ENCODE data around the gene GPBP1L1.
"Not testable (repeated sequence)": the region's sequence is repeated elsewhere in the genome, so short reads cannot be mapped to it uniquely, and the experiment has no call there.

Gene GPBP1L1

DNA sequence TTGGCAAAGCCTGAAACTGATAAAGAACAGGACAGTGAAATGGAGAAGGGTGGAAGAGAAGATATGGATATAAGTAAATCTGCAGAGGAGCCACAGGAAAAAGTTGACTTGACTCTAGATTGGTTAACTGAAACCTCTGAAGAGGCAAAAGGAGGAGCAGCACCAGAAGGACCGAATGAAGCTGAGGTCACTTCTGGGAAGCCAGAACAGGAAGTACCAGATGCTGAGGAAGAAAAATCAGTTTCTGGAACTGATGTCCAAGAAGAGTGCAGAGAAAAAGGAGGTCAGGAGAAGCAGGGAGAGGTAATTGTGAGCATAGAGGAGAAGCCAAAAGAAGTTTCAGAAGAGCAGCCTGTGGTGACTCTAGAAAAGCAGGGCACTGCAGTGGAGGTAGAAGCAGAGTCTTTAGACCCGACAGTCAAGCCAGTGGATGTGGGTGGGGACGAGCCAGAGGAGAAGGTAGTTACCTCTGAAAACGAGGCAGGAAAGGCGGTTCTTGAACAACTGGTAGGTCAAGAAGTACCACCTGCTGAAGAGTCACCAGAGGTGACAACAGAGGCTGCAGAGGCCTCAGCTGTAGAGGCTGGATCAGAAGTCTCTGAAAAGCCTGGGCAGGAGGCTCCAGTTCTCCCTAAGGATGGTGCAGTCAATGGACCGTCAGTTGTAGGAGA lies 78.8 kb downstream of the GPBP1L1 start:
- no peaks in the 10 kb centered on the region for H3K4me1 ChIP-seq (ENCODE audit: control insufficient read depth, insufficient read depth, low read length)
- peaks cover 42% of the 10 kb centered on the region for H3K36me3 ChIP-seq (ENCODE audit: control insufficient read depth, insufficient read depth, low read length)
- H3K9me3 ChIP-seq (ENCODE audit: control insufficient read depth, insufficient read depth, low read length) = no peaks in the 10 kb centered on the region
- H3K9ac ChIP-seq (ENCODE audit: low read depth, low read length) = no peak overlapping the region
- no peak overlapping the region for H3K4me3 ChIP-seq (ENCODE audit: low read depth, low read length)
- H3K27me3 ChIP-seq (ENCODE audit: control insufficient read depth, insufficient read depth, low read length) = no peaks in the 10 kb centered on the region

DNA sequence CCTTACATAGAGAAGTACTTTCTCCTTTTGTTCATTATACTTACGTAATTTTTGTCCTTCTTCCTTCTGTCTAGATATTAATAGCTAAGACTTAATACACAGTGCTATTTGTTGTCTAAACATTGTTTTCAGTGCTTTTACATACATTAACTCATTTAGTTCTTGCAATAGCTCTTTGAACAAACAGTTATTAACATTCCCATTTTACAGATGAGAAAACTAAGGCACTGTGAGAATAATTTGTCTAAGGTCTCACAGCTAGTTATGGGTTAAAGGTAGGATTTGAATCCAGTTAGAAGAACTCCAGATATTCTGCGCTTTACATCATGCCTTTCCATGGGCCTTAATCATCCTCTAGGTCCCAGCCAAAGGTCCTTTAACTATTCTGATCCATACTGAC lies 82.1 kb downstream of the GPBP1L1 start:
- no peaks in the 10 kb centered on the region for H3K9me3 ChIP-seq (ENCODE audit: control insufficient read depth, insufficient read depth, low read length)
- H3K36me3 ChIP-seq (ENCODE audit: control insufficient read depth, insufficient read depth, low read length) = peaks cover 30% of the 10 kb centered on the region
- no peak overlapping the region for H3K9ac ChIP-seq (ENCODE audit: low read depth, low read length)
- no peak overlapping the region for H3K4me3 ChIP-seq (ENCODE audit: low read depth, low read length)
- no peaks in the 10 kb centered on the region for H3K4me1 ChIP-seq (ENCODE audit: control insufficient read depth, insufficient read depth, low read length)
- H3K27me3 ChIP-seq (ENCODE audit: control insufficient read depth, insufficient read depth, low read length) = no peaks in the 10 kb centered on the region

DNA sequence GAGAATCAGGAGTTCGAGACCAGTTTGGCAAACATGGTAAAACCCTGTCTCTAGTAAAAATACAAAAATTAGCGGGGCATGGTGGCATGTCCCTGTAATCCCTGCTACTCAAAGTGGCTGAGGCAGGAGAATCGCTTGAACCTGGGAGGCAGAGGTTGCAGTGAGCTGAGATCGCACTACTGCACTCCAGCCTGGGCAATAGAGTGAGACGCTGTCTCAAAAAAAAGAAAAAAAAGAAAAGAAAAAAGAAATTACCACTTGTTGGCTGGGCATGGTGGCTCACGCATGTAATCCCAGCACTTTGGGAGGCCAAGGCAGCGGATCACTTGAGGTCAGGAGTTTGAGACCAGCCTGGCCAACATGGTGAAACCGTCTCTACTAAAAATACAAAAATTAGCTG lies 89.6 kb downstream of the GPBP1L1 start:
- not testable (repeated sequence) for H3K4me1 ChIP-seq (ENCODE audit: control insufficient read depth, insufficient read depth, low read length); H3K9ac ChIP-seq (ENCODE audit: low read depth, low read length); H3K27me3 ChIP-seq (ENCODE audit: control insufficient read depth, insufficient read depth, low read length); H3K4me3 ChIP-seq (ENCODE audit: low read depth, low read length); H3K9me3 ChIP-seq (ENCODE audit: control insufficient read depth, insufficient read depth, low read length)
- peaks cover 24% of the 10 kb centered on the region for H3K36me3 ChIP-seq (ENCODE audit: control insufficient read depth, insufficient read depth, low read length)

DNA sequence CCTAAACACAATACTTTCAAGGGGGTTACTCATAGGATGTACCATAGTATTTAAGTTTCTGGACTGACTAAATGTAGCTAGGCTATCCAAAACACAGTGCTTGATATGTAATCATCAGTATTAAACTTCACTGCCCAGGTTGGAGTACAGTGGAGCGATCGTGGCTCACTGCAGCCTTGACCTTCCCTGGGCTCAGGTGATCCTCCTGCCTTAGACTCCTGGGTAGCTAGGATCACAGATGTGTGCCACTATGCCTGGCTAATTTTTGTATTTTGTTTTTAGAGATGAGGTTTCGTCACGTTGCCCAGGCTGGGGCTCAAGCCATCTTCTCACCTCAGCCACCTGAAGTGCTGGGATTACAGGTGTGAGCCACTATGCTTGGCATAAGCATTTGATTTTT lies 91.9 kb downstream of the GPBP1L1 start:
- H3K36me3 ChIP-seq (ENCODE audit: control insufficient read depth, insufficient read depth, low read length) = peaks cover 30% of the 10 kb centered on the region
- no peak overlapping the region for H3K4me3 ChIP-seq (ENCODE audit: low read depth, low read length)
- H3K9me3 ChIP-seq (ENCODE audit: control insufficient read depth, insufficient read depth, low read length) = no peaks in the 10 kb centered on the region
- no peak overlapping the region for H3K9ac ChIP-seq (ENCODE audit: low read depth, low read length)
- H3K27me3 ChIP-seq (ENCODE audit: control insufficient read depth, insufficient read depth, low read length) = no peaks in the 10 kb centered on the region
- H3K4me1 ChIP-seq (ENCODE audit: control insufficient read depth, insufficient read depth, low read length) = peaks cover 3% of the 10 kb centered on the region

DNA sequence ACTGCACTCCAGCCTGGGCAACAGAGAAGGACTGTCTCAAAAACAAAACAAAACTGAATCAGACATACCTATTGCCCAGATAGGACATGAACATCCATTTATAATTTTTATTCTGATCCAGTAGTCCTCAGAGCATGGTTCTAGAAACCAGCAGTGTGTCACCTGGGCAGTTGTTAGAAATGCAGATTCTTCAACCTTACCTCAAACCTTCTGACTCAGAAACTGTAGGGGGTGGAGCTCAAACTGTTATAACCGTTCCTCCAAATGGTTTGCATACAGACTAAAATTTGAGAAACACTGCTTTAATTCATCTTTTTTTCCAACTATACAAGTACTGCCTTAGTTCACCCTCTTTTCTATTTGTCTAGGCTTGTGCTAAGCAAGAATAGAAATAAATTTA lies 96.5 kb downstream of the GPBP1L1 start:
- H3K36me3 ChIP-seq (ENCODE audit: control insufficient read depth, insufficient read depth, low read length) = peaks cover 32% of the 10 kb centered on the region
- H3K27me3 ChIP-seq (ENCODE audit: control insufficient read depth, insufficient read depth, low read length) = no peaks in the 10 kb centered on the region
- H3K4me1 ChIP-seq (ENCODE audit: control insufficient read depth, insufficient read depth, low read length) = peaks cover 3% of the 10 kb centered on the region
- H3K9me3 ChIP-seq (ENCODE audit: control insufficient read depth, insufficient read depth, low read length) = no peaks in the 10 kb centered on the region
- H3K4me3 ChIP-seq (ENCODE audit: low read depth, low read length) = no peak overlapping the region
- H3K9ac ChIP-seq (ENCODE audit: low read depth, low read length) = no peak overlapping the region

DNA sequence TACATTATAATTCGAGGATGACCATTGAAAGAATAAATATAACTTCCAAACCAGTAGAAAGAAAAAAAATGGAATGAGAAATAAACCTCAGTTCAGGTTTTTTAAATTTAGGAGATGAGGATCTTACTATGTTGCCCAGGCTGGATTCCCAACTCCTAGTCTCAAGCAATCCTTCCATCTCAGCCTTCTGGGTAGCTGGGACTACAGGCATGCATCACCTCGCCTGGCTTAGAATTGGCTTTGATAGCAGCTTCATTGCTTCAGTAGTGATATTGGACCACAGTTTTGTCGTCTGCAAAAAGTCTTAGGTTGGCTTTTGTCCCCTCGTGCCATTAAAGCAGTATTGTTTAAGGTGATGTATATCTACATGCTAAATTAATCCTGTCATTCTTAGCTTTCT lies 99.6 kb downstream of the GPBP1L1 start:
- H3K36me3 ChIP-seq (ENCODE audit: control insufficient read depth, insufficient read depth, low read length) = peaks cover 15% of the 10 kb centered on the region

DNA sequence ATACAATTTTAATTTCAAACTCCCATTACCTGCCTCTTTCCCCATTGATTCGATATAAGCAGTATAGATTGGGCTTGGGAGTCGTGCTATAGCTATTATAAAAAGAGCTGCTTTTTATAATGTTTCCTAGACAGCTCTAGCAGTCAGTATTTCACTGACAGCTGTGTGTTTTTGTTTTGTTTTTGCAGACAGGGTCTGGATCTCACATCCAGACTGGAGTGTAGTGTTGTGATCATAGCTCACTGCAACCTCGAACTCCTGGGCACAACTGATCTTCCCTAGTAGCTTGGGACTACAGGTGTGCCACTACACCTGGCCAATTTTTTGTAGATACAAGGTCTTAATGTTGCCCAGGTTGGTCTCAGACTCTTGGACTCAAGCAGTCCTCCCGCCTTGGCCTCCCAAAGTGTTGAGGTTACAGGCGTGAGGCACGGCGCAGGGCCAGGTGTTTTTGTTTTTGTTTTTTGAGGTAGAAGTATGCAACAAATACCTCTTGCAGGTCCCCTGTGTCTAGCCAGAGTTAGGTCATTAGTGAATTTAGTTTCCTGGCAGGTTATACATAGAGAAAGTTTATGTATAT lies 100.7 kb downstream of the GPBP1L1 start:
- peak overlapping the region; percentile 100 for H3K9ac ChIP-seq (ENCODE audit: low read depth, low read length)
- no peaks in the 10 kb centered on the region for H3K27me3 ChIP-seq (ENCODE audit: control insufficient read depth, insufficient read depth, low read length)
- H3K36me3 ChIP-seq (ENCODE audit: control insufficient read depth, insufficient read depth, low read length) = peaks cover 9% of the 10 kb centered on the region
- no peaks in the 10 kb centered on the region for H3K9me3 ChIP-seq (ENCODE audit: control insufficient read depth, insufficient read depth, low read length)
- peaks cover 3% of the 10 kb centered on the region for H3K4me1 ChIP-seq (ENCODE audit: control insufficient read depth, insufficient read depth, low read length)
- H3K4me3 ChIP-seq (ENCODE audit: low read depth, low read length) = peak overlapping the region; percentile 94

More for the DNA sequence above, 99.6 kb downstream of the GPBP1L1 start:
- H3K27me3 ChIP-seq (ENCODE audit: control insufficient read depth, insufficient read depth, low read length) = no peaks in the 10 kb centered on the region
- no peak overlapping the region for H3K9ac ChIP-seq (ENCODE audit: low read depth, low read length)
- H3K4me1 ChIP-seq (ENCODE audit: control insufficient read depth, insufficient read depth, low read length) = peaks cover 3% of the 10 kb centered on the region
- peak overlapping the region; percentile 94 for H3K4me3 ChIP-seq (ENCODE audit: low read depth, low read length)
- H3K9me3 ChIP-seq (ENCODE audit: control insufficient read depth, insufficient read depth, low read length) = no peaks in the 10 kb centered on the region

DNA sequence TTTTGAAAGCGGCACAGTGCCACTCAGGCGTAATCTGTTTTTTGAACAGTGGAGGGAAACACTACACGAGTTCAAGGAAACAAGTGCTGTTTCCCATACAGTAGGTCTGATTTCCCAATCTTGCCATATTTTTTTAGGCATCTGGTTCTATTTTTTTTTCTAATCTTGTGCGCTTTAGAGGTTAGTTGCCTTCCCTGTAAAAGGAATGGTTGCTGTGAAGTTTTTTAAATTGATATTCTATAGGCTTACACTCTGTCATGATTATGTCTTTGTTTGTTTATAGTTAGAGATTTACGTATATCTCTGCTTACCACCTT lies 101.3 kb downstream of the GPBP1L1 start:
- Histone ChIP-seq H3K27me3 (ENCODE audit: control insufficient read depth, insufficient read depth, low read length) (no peaks in the 10 kb centered on the region), H3K9me3 (ENCODE audit: control insufficient read depth, insufficient read depth, low read length) (no peaks in the 10 kb centered on the region), H3K4me1 (ENCODE audit: control insufficient read depth, insufficient read depth, low read length) (peaks cover 3% of the 10 kb centered on the region), H3K4me3 (ENCODE audit: low read depth, low read length) (peak overlapping the region; percentile 94), H3K36me3 (ENCODE audit: control insufficient read depth, insufficient read depth, low read length) (peaks cover 9% of the 10 kb centered on the region), H3K9ac (ENCODE audit: low read depth, low read length) (peak overlapping the region; percentile 100)

DNA sequence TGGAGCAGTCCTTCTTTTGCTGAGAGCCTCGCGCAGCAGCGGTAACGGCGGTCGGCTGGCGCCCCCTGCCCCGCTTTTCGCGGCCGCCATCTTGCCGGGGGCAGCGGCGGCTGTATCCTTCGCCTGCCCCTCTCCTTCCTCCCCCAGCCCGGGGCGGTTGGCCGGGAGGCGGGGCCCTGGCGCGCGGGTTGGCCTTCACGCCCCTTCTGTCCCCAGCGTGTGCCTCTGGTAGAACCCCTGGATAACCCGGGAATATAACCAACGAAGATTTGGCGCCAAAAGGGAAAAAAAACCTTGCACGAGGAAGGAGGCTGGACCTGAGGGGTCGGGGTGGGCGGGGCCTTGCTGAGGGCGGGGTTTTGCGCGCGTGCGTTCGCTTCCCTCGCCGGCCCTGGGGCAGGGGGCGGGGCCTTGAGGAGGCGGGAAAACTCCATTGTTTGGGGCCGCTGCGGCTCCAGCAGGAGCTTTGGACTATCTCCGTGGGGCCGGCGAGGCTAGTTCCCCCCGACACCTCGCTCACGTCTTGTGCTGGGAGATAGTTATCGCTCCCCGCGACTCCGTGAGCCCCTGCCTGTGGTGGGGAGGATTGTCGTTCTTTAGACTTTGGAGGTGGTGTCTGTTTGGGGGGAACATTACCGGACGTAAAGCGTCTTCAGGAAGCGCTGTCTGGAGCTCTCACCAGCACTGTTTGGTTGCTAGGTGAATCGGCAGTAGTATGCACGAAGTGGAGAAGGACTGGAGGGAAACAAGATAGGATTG lies 101.8 kb downstream of the GPBP1L1 start:
- H3K27me3 ChIP-seq (ENCODE audit: control insufficient read depth, insufficient read depth, low read length) = no peaks in the 10 kb centered on the region
- peak overlapping the region; percentile 100 for H3K9ac ChIP-seq (ENCODE audit: low read depth, low read length)
- H3K4me3 ChIP-seq (ENCODE audit: low read depth, low read length) = peak overlapping the region; percentile 94
- peaks cover 9% of the 10 kb centered on the region for H3K36me3 ChIP-seq (ENCODE audit: control insufficient read depth, insufficient read depth, low read length)
- no peaks in the 10 kb centered on the region for H3K4me1 ChIP-seq (ENCODE audit: control insufficient read depth, insufficient read depth, low read length)
- H3K9me3 ChIP-seq (ENCODE audit: control insufficient read depth, insufficient read depth, low read length) = no peaks in the 10 kb centered on the region

DNA sequence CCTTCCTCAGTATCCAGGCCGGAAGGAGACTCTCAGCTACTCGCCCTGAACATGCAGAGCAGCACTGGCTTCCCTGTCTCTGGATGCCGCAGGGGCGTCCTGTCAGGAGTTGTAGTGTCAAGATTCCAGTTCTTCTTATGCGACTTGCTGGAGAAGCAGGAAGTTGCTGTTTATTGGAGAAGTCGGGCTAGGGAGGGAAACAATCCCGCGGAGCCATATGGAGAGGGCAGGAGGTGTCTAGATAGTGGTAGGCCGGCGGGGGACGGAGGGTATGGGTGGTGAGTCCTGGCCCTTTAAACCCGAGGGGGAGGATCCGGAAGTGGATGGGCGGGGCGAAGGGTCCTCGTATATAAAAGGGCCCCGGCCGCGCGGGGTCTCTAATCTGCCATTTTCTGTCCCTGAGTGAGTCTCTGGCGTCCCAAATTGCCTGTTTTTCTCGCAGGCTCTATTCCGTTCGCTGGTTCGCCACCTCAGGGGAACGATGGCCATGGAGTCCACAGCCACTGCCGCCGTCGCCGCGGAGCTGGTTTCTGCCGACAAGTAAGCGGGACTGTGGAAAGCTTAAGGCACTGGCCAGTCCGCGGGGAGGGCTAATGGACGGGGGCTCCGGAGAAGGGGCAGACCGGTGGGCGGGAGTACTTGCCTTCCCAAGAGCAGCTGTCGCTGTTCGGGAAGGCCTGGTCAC lies 102.5 kb downstream of the GPBP1L1 start, which contains the start of gene NASP:
NASP (plus strand) TSS at position 376 of the 685 bp plus-strand sequence; CDS start at position 482, 106 bp downstream.
- no peaks in the 10 kb centered on the region for H3K4me1 ChIP-seq (ENCODE audit: control insufficient read depth, insufficient read depth, low read length)
- H3K4me3 ChIP-seq (ENCODE audit: low read depth, low read length) = peak within 1 kb of the TSS; percentile 94
- H3K36me3 ChIP-seq (ENCODE audit: control insufficient read depth, insufficient read depth, low read length) = peaks cover 6% of the 10 kb centered on the region
- H3K9ac ChIP-seq (ENCODE audit: low read depth, low read length) = peak within 1 kb of the TSS; percentile 100
- H3K27me3 ChIP-seq (ENCODE audit: control insufficient read depth, insufficient read depth, low read length) = no peaks in the 10 kb centered on the region
- H3K9me3 ChIP-seq (ENCODE audit: control insufficient read depth, insufficient read depth, low read length) = no peaks in the 10 kb centered on the region

DNA sequence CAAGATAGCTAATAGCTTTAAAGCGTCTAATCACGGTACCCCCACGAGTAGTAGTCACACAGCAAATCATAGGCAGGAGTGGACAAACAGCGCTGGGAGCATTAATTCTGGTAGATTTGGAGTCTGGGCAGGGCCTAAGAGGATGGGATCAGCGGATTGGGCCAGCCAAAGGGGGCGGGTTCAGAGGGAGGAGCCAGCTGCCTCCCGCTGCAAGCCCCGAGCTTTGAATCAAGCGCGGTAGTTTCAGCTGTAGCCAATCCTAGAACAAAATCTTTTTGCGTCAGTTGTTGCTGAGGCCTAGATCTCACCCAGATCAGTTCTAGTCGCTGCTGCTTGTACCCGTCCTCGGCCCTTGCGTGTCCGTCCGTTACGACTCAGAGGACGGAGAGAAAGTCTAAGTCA lies 103.1 kb downstream of the GPBP1L1 start:
- H3K9me3 ChIP-seq (ENCODE audit: control insufficient read depth, insufficient read depth, low read length) = no peaks in the 10 kb centered on the region
- H3K4me3 ChIP-seq (ENCODE audit: low read depth, low read length) = peak overlapping the region; percentile 94
- H3K4me1 ChIP-seq (ENCODE audit: control insufficient read depth, insufficient read depth, low read length) = no peaks in the 10 kb centered on the region
- H3K27me3 ChIP-seq (ENCODE audit: control insufficient read depth, insufficient read depth, low read length) = no peaks in the 10 kb centered on the region
- H3K36me3 ChIP-seq (ENCODE audit: control insufficient read depth, insufficient read depth, low read length) = peaks cover 6% of the 10 kb centered on the region
- peak overlapping the region; percentile 63 for H3K9ac ChIP-seq (ENCODE audit: low read depth, low read length)

All from iPS-15b (cell line).